HG03196 (cell line): ENCODE results near the gene DDX54.

Experiments
- ATAC-seq: cut with Tn5 transposase; IDR thresholded peaks from one replicate; pipeline ENCODE4 v1.9.1; 2021; ENCODE audit not compliant: unreplicated experiment

Gene DDX54, protein sequence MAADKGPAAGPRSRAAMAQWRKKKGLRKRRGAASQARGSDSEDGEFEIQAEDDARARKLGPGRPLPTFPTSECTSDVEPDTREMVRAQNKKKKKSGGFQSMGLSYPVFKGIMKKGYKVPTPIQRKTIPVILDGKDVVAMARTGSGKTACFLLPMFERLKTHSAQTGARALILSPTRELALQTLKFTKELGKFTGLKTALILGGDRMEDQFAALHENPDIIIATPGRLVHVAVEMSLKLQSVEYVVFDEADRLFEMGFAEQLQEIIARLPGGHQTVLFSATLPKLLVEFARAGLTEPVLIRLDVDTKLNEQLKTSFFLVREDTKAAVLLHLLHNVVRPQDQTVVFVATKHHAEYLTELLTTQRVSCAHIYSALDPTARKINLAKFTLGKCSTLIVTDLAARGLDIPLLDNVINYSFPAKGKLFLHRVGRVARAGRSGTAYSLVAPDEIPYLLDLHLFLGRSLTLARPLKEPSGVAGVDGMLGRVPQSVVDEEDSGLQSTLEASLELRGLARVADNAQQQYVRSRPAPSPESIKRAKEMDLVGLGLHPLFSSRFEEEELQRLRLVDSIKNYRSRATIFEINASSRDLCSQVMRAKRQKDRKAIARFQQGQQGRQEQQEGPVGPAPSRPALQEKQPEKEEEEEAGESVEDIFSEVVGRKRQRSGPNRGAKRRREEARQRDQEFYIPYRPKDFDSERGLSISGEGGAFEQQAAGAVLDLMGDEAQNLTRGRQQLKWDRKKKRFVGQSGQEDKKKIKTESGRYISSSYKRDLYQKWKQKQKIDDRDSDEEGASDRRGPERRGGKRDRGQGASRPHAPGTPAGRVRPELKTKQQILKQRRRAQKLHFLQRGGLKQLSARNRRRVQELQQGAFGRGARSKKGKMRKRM

DNA sequence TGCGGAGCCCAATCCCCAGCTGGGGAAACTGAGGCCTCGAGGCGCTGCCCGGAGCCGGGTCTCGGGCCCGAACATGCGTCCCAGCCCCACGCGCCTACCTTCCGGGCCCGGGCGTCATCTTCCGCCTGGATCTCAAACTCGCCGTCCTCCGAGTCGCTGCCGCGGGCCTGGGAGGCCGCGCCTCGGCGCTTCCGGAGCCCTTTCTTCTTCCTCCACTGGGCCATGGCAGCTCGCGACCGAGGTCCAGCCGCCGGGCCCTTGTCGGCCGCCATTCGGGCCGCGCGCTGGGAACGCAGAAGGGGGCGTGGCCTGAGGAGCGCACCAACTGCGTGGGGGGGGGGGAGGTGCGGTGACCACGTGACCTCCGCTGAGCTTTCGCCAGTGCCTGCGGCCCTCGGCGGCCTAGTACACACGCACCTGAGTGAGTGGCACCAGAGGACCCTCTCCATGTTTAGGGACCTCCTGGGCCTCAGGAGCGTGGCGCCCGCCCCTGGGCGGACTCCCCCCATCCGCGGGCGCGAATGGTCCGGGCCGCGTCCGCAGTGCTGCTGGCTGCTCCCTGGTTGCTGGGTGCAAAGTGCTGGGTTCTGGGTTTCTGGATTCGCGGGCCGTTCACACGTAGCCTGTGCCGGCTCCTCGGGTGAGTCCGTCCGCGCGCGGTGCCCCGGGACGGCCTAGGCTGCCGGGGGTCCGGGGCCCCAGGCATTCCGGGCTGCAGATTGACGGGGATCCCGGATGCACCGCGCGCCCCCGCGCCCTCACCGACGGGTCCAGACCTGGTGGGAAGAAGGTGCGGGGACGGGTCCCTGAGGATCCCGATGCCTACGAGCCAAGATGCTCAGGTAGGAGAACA lies at the start of gene DDX54, which contains the start of gene RITA1:
Gene DDX54, minus strand, starts transcription at position 299 of the 853 bp plus-strand sequence. Its CDS starts 27 bp downstream, at position 272.
Gene RITA1, plus strand, starts transcription at position 542 of the 853 bp plus-strand sequence. CDS start 1,026 bp downstream, outside the sequence.
- peak; percentile 49 for ATAC-seq

DNA sequence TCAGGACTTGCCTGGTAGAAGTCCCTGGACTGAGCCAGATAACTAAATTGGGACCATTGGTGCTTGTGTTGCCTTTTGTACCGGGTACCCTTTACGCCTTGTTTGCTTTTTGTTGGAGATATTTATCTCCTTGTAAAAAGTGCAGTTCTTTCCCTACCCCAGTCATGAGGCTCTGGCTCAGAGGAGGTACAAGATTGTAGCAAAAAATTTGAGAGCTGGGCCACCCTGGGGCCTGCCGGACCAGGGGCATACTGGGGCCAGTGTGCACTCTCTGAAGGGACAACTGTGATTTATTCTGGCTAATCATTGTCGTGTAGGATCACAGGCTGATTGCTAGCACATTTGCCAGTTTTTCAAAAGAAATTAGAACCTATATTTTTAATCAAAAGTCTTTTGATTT lies 49.2 kb upstream of the DDX54 start:
- no peak for ATAC-seq

DNA sequence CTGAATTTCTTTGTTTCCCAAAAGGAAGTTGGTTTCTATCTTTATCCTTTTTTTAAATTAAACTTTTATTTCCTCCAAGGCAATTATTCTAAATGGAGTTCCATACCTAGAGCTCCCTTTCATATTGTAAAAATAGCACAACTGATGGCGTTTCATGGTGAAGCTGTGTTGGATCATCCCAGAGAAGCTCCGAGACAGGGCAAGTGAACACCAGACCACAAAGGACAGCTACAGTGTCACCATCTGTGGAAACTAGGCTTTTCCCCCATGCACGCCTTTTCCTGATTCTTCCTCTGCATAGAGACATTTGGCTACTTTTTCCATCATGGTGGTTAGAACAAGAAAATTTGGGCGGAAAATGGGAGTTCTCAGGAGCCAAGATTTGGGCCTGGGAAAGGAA lies 48.7 kb upstream of the DDX54 start:
- no peak for ATAC-seq

DNA sequence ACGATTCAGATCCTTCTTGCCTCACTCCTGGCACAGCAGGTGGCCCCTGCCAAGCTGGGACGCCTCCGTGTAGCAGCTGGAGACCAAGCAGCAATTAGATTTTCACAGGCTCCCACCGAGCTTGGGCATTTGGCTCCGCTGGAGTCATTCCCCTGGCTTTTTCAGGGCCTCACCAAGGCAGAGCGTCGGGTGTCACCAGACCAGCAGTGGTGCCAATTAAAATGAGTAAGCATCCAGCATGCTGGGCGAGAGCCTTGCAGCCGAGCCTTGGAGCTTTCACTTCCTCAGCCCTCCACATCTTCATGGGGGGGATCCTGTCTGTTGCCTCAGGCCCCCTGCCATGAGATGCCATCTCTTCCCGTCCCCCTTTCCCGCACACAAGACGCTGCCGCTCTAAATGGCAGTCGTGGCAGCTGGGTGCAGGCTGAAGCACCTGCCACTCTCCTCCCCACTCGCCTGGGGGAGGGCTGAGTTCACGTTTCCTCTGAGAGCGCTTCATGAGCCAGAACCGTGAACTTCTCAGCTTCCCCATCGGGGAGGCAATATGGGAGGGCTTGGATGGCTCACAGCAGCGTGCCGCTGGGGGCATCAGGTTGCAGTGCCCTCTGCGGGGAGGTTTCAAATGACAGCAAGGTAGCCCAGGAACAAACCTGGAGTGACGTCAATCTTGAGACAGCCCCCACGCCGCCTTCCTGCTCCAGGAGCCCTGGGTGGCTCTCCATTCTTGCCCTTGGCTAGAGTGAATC lies 47.7 kb upstream of the DDX54 start:
- ATAC-seq: peak; percentile 59

DNA sequence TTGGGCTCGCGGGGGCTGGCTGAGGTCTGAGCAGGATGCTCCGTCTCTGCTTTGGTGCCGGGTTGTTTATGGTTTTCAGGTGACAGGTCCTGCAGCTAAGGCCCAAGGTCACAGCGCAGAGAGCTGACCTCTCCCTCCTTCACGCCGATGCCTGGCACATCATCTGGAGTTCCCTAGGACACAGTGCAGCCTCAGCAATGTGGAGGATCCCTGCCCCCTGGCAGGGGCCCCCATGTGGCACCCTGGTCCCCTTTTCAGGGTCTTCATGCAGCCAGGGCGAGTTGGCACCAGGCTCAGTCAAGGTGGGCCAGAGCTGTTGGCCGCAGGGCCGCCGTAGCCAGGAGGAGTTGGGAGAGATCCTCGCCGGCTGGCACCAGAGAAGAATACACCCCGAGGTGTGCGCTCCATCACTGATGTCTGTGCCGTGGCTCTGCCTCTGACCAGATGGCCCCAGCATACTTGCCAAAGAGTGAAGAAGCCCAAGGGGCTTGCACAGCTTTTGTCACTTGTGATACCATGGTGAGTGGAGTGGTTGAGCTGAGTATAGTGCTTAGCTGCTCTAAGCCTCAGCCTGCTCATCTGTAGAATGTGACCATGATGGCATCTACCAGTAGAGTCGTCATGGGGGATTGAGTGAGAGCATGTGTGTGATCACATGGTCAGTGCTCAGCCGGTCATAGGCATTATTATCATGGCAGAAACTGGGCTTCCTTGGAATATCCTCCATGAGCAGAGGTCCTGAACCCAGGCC lies 47.0 kb upstream of the DDX54 start:
- no peak for ATAC-seq

DNA sequence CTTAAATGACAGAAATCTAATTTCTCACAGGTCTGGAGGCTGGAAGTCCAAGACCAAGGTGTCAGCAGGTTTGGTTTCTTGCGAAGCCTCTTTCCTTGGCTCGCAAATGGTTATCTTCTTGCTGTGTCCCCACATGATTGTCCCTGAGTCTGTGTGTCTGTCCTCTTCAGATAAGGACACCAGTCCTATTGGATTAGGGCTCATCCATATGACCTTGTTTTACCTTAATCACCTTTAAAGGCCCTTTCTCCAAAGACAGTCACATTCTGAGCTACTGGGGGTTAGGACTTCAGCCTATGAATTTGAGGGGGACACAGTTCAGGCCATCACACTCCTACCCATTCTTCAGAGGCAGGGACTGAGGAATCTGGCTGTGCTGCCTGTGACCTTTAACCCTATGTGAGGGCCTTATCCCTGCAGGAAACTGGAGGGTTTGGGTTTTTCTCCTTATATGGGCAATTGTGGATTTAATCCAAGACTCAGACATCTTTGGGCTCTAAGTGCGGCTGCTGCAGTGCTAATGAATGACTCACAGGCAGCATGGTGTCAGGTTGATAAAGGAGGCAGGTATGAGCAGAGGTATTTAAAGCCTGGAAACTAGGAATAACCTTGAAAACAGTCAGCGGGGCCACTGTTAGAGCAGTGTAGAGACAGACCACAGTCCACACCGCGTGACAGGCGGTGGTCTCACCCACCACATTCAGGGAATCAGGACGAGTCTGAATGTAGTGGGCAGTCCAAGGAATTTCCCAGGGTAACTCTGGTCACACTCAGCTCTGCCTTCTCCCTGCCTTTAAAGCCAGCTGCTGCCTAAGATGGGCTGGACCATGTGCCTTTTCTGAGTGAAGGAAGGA lies 46.2 kb upstream of the DDX54 start:
- no peak for ATAC-seq

DNA sequence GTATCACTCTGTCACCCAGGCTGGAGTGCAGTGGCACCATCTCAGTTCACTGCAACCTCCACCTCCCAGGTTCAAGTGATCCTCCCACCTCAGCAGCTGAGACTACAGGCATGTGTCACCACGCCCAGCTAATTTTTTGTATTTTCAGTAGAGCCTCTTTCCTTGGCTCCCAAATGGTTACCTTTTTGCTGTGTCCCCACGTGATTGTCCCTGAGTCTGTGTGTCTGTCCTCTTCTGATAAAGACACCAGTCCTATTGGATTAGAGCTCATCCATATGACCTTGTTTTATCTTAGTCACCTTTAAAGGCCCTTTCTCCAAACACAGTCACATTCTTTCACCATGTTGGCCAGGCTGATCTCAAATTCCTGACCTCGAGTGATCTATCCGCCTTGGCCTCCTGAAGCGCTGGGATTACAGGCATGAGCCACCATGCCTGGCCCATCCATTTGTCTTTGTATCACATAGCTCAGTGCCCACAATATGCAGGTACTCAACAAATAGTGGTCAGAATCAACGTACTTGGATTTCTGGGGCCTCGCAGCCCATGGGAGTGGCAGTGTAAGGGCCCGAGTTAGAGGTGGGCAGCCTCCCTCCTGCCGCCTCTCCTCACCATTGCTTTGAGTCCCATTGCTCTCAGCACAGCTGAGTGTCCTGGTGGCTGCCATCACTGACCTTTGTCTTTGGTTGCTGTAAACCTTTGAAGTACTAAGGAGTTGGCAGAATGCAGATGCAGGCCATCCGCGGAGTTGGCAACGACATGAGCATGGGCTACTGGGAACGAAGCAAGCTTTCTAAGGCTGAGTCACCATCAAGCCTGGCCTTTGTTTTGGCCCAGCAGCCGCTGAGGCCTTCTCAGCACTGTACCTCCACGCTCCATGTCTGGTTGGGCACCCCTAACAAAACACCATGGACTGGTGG lies 45.3 kb upstream of the DDX54 start:
- ATAC-seq: no peak

DNA sequence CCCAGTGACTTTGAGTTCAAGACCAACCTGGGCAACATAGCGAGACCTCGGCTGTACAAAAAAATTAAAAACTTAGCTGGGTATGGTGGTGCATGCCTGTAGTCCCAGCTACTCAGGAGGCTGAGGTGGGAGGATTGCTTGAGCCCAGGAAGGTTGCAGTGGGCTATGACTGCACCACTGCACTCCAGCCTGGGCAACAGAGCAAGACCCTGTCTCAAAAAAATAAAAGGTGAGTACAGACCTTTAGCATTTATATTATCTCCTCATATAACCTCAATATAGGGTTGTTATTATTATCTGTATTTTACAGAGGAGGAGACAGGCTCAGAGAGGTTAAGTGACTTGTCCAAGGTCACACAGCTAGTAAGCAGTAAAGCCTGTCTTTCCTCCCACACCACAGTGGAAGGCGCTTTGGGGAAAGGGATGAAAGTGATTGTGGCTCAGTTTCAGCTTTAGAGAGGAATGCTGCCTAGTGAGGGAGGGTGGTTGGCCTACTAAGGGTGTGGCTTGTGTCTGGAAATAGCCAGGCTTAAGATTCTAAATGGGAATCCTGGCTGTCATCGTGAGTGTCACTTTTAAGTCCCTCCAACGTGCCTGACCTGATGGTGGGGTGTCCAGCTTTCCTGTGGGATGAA lies 43.2 kb upstream of the DDX54 start:
- no peak for ATAC-seq

DNA sequence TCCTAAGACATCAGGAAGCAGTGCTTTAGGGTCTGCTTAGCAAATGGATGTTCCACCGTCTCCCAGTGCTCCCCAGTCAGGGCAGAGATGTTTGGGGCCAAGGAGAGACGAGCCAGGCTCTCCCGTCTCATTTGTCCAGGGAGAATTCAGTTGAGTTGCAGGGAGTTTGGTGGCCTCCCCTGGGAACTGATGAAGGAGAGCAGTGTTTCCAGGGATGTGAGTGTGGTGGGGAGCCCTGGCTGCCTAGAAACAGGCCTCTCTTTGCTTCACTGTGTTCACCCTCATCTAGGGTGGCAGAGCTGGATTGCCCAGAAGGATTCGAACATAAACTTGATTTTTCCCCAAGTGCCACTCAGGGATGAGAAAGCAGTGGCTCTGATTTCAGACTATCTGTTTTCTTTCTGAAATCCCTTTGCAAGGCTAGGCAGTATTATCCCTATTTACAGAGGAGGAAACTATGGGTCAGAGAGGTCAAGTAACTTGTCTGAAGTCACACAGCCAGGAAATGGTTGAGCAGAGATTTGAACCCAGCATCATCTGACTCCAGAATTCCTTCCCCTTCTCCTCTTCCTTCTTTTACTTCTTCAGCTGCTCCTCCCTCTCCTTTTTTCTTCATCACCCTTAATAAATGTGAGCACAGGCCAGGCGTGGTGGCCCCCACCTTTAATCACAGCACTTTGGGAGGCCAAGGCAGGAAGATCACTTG lies 42.6 kb upstream of the DDX54 start:
- ATAC-seq: no peak

DNA sequence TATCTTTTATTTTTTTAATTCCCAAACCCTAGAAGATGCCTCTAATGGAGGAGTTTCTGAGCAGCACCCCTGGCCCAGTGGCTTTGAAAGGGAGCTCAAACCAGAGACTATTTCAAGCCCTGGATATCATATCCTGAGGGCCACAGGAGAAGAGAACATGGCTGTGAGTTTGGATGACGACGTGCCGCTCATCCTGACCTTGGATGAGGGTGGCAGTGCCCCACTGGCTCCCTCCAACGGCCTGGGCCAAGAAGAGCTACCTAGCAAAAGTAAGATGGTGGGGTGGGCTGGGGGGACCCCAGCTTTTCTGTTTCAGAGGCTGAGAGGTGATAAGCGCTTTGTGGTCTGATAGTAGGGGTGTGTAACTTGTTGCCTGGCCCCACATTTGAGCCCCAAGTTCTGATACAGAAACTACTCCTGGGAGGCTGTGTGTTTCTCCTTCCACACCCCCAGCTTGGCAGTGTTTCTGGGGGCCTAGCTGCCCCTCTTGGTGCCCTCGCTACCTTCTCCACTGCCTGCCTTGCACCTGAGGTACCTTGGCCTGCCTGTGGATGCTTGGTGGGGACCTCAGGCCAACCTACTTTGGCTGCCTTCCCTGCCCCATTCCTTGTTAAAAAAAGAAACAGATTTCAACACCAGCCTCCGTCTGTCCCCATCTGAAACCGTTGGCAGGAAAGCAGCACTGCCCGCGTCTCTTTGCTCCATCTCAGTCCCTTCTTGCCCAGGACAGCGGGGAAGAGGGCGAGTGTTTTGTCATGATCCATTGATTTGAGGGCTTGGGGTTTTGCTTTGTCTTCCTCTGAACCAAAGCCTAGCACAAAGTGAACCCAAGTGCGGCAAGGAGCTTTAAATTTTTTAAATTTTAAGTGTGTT lies 41.7 kb upstream of the DDX54 start:
- no peak for ATAC-seq

DNA sequence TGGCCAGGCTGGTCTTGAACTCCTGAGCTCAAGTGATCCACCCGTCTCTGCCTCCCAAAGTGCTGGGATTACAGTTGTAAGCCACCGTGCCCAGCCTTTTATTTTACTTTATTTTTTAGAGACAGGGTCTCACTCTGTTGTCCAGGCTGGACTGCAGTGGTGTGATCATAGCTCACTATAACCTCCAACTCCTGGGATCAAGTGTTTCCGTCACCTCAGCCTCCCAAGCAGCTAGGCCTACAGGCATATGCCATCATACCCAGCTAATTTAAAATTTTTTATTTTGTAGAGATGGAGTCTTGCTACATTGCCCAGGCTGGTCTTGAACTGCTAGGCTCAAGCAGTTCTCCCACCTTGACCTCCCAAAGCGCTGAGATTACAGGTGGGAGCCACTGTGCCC lies 39.7 kb upstream of the DDX54 start:
- ATAC-seq: no peak

DNA sequence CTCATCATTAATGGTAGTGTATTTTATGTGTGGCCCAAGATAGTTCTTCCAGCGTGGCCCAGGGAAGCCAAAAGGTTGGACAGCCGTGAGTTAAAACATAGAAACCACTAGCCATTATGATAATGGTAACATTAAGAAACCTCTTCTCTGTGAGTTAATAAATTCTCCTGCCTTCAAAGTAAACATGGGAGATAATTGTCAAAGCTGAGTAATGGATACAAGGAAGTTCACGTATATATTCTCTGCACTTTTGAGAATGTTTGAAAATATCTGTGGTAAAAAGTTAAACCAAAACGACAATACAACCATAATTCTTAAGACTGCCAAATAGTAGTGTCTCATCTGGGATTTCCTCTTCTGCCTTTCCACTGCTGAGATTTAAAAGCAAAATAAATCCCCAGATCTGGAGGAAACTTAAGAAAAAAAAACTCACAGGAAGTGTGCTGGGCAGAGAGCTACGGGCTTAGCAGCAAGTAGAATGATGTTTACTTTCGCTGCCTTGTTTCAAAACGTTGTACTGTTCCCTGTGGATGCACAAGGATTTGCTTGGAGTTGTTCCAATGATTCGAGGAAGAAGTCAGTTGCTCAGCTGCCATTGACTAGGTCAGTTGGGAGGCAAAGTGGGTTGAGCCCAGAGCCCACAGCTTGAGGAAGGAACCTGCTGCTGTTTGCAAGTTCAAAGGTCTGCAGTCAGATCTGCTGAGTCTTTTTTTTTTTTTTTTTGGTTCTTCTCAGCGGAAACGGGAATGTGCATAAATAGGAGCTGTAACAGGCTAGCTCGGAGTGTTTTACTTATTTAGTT lies 37.7 kb upstream of the DDX54 start:
- no peak for ATAC-seq

DNA sequence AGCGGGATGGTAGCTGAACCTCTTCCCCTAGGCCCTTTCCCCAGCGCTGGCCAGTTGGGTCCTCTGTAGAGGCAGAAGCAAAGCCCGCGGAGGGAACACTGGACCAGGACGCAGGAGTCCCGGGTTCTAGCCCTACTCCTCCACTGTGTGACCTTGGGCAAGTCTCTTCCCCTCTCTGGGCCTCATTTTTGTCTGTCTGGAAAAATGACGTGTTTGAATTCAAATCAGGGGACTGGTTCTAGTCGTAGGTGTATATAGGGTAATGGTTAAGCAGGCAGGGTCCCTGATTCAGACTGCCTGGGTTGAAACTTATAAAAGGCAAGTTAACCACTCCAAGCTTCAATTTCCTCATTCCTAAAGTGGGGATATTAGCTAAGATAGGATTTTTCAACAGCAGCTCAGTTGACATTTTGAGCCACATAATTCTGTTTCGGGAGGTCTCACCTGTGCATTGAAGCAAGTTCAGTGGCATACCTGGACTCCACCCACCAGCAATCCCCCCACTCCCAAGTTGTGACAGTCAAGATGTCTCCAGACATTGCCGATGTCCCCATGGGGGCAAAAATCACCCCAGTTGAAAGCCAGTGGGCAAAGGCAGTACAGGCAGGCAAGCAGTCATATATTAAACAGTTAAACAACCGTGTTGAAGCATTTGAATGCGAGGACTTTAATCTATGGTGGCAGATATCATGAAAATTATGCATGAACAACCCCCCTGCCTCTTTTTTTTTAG lies 36.9 kb upstream of the DDX54 start:
- no peak for ATAC-seq
